ENCODE results near the gene SSUH2.

The SSUH2 gene

DNA sequence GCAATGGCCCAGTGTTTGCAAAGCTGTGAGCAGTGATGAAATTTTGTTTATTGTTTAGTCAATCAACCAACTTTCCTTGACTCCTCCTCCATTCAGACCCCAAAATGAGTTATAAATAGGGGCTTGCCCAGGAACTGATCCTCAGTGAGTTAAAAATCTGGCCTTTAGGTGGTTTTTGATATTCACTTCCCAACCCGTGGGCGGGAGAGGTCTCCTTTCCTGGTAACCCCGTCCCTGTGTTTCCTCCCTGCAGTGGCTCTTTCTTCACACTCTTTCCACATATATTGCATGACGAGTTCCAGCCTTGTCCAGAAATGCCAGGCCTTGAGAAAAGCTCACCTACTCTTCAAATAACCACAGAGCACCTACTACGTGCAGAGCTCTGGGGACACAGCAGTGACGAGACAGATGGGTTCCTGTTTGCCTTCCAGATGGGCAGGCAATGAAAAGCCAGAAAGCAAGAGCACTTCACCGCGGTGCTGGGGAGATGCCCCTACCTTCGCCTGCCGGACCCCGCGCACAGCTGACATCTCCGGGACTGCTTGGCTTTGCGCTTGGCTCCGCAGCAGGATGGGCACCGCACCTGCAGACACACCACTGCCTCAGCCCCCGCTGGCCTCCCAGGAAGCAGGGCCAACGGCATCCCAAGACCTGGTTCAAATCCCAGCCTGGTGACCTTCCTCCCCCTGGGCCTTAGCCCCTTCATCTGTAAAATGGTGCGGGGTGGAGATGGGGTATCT lies 17.2 kb downstream of the SSUH2 start:
- H3K27ac ChIP-seq = no peak overlapping the region
- H3K4me3 ChIP-seq = no peak overlapping the region
- no peaks in the 10 kb centered on the region for H3K36me3 ChIP-seq (ENCODE audit: insufficient read depth, low read length)
- H3K9ac ChIP-seq (ENCODE audit: insufficient read length) = no peak overlapping the region
- no peak for DNase-seq (ENCODE audit: low read depth, low spot score)
- no peak for TF ChIP-seq EZH2 (IDR thresholded peaks at IDR 0.05)
- no peak for TF ChIP-seq POLR2AphosphoS5 (IDR thresholded peaks at IDR 0.05; ENCODE audit: borderline replicate concordance, low read depth, low read length)
- no peak for TF ChIP-seq FOXP2 (optimal IDR thresholded peaks at IDR 0.05; ENCODE audit: control extremely low read depth, extremely low read length, insufficient read depth)
- H3K9me3 ChIP-seq (ENCODE audit: low read depth, low read length) = no peaks in the 10 kb centered on the region

DNA sequence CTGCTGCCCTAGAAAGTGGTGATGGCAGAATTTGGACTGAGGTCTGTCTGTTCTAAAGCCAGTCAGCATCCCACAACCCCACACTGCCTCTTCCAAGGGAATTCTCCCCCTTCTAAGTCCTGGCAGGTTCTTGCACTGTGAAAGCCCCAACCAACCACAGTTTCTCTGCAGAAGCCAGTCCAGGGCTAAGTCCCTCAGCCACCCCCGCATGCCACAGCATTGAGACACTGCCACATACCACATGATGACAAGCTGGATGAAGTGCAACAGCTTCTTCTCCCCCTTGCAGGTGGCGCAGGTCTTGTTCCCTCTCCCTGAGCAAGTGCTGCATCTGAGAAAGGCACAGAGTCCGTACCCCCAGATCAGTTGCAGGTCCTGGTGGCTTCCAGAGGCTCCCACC lies 18.6 kb downstream of the SSUH2 start:
- H3K4me3 ChIP-seq = no peak overlapping the region
- no peak overlapping the region for H3K27ac ChIP-seq
- no peaks in the 10 kb centered on the region for H3K9me3 ChIP-seq (ENCODE audit: low read depth, low read length)
- no peak overlapping the region for H3K9ac ChIP-seq (ENCODE audit: insufficient read length)
- H3K36me3 ChIP-seq (ENCODE audit: insufficient read depth, low read length) = no peaks in the 10 kb centered on the region
- TF ChIP-seq EZH2 (IDR thresholded peaks at IDR 0.05) = no peak
- no peak for TF ChIP-seq FOXP2 (optimal IDR thresholded peaks at IDR 0.05; ENCODE audit: control extremely low read depth, extremely low read length, insufficient read depth)
- no peak for TF ChIP-seq POLR2AphosphoS5 (IDR thresholded peaks at IDR 0.05; ENCODE audit: borderline replicate concordance, low read depth, low read length)
- no peak for DNase-seq (ENCODE audit: low read depth, low spot score)

GRCh38 chr3:8624612-8625011 lies 20.0 kb downstream of the SSUH2 start:
- Histone ChIP-seq H3K4me3 (no peak overlapping the region), H3K9me3 (ENCODE audit: low read depth, low read length) (no peaks in the 10 kb centered on the region), H3K36me3 (ENCODE audit: insufficient read depth, low read length) (no peaks in the 10 kb centered on the region), H3K9ac (ENCODE audit: insufficient read length) (no peak overlapping the region), H3K27ac (no peak overlapping the region)
- DNase-seq (ENCODE audit: low read depth, low spot score) = no peak
- no peak for TF ChIP-seq EZH2 (IDR thresholded peaks at IDR 0.05)
- no peak for TF ChIP-seq POLR2AphosphoS5 (IDR thresholded peaks at IDR 0.05; ENCODE audit: borderline replicate concordance, low read depth, low read length)
- no peak for TF ChIP-seq FOXP2 (optimal IDR thresholded peaks at IDR 0.05; ENCODE audit: control extremely low read depth, extremely low read length, insufficient read depth)

- H3K9me3 ChIP-seq (ENCODE audit: low read depth, low read length) = no peaks in the 10 kb centered on the region
- DNase-seq (ENCODE audit: low read depth, low spot score) = no peak
- H3K9ac ChIP-seq (ENCODE audit: insufficient read length) = no peak overlapping the region
- no peak overlapping the region for H3K4me3 ChIP-seq
- no peak overlapping the region for H3K27ac ChIP-seq
- TF ChIP-seq FOXP2 (optimal IDR thresholded peaks at IDR 0.05; ENCODE audit: control extremely low read depth, extremely low read length, insufficient read depth) (no peak), POLR2AphosphoS5 (IDR thresholded peaks at IDR 0.05; ENCODE audit: borderline replicate concordance, low read depth, low read length) (no peak), EZH2 (IDR thresholded peaks at IDR 0.05) (no peak)
- H3K36me3 ChIP-seq (ENCODE audit: insufficient read depth, low read length) = no peaks in the 10 kb centered on the region
These were observed 20.9 kb downstream of the SSUH2 start for GRCh38 chr3:8623741-8624140.

DNA sequence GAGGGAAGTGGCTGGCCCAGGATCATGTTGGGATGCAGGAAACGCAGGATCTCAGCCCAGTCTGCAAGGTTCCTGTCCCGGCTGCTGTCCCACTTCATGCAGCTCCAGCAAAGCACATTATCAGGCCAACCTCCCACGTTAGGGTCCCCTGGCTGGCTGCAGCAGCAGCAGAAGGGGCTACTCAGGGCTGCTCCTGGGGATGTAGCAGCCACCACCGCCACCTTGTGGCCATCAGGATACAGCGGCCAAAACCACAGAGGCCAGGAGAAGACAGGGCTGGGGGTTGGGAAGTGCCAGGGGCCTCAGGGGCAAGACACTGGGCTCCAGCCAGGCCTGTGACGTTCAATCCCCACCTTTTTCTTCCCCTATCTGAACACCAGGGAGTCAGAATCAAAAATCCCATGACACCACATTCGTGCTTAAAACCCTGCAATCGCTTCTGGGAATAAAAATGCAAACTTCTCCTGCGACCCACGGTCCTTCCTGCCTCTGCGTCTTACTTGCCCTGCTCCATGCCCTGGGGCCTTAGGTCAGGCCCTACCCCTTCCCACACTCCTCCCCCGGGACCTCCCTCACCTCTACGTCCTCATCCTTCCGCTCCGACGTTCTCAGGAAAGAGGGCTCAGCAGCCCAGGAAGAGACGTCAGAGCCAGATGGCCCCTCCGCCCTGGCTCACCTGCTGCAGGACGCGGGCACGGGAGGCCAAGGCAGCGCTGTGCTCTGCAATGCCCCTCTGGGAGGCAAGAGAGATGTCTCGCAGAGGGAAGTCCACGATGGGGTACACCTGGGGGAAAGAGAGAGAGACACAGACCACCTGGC lies 21.5 kb downstream of the SSUH2 start:
- Histone ChIP-seq H3K36me3 (ENCODE audit: insufficient read depth, low read length) (no peaks in the 10 kb centered on the region), H3K4me3 (no peak overlapping the region), H3K27ac (no peak overlapping the region), H3K9me3 (ENCODE audit: low read depth, low read length) (no peaks in the 10 kb centered on the region), H3K9ac (ENCODE audit: insufficient read length) (no peak overlapping the region)
- no peak for TF ChIP-seq POLR2AphosphoS5 (IDR thresholded peaks at IDR 0.05; ENCODE audit: borderline replicate concordance, low read depth, low read length)
- no peak for TF ChIP-seq EZH2 (IDR thresholded peaks at IDR 0.05)
- TF ChIP-seq FOXP2 (optimal IDR thresholded peaks at IDR 0.05; ENCODE audit: control extremely low read depth, extremely low read length, insufficient read depth) = no peak
- no peak for DNase-seq (ENCODE audit: low read depth, low spot score)

DNA sequence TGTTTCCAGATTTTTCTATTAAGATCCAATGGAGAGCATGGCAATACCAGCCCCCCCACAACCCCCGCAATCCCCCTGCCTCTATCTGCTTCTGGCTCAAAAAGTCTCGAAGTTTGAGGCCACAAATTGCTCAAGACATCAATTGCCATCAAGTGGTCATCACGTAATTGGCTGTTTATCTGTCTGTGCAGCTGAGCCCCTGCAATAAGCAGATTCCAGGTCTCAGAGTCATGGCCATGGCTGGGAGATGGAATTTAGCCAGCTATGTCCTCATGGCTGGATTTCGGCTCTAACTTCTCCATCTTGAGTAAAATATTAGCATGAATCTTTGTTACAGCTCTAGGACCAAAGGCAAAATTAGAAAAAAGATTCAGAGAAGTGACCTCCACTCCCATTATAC lies 22.7 kb downstream of the SSUH2 start:
- Histone ChIP-seq H3K4me3 (no peak overlapping the region), H3K9ac (ENCODE audit: insufficient read length) (no peak overlapping the region), H3K27ac (no peak overlapping the region), H3K9me3 (ENCODE audit: low read depth, low read length) (no peaks in the 10 kb centered on the region), H3K36me3 (ENCODE audit: insufficient read depth, low read length) (no peaks in the 10 kb centered on the region)
- TF ChIP-seq EZH2 (IDR thresholded peaks at IDR 0.05) (no peak), POLR2AphosphoS5 (IDR thresholded peaks at IDR 0.05; ENCODE audit: borderline replicate concordance, low read depth, low read length) (no peak), FOXP2 (optimal IDR thresholded peaks at IDR 0.05; ENCODE audit: control extremely low read depth, extremely low read length, insufficient read depth) (no peak)
- DNase-seq (ENCODE audit: low read depth, low spot score) = no peak

- DNase-seq (ENCODE audit: low read depth, low spot score) = no peak
- TF ChIP-seq EZH2 (IDR thresholded peaks at IDR 0.05) = no peak
- TF ChIP-seq FOXP2 (optimal IDR thresholded peaks at IDR 0.05; ENCODE audit: control extremely low read depth, extremely low read length, insufficient read depth) = no peak
- no peak for TF ChIP-seq POLR2AphosphoS5 (IDR thresholded peaks at IDR 0.05; ENCODE audit: borderline replicate concordance, low read depth, low read length)
- no peak overlapping the region for H3K9ac ChIP-seq (ENCODE audit: insufficient read length)
- H3K9me3 ChIP-seq (ENCODE audit: low read depth, low read length) = no peaks in the 10 kb centered on the region
- H3K4me3 ChIP-seq = no peak overlapping the region
- H3K27ac ChIP-seq = no peak overlapping the region
- H3K36me3 ChIP-seq (ENCODE audit: insufficient read depth, low read length) = no peaks in the 10 kb centered on the region
These were observed 23.5 kb downstream of the SSUH2 start for GRCh38 chr3:8621141-8621540.

- no peak for DNase-seq (ENCODE audit: low read depth, low spot score)
- Histone ChIP-seq H3K27ac (no peak overlapping the region), H3K36me3 (ENCODE audit: insufficient read depth, low read length) (no peaks in the 10 kb centered on the region), H3K4me3 (no peak overlapping the region), H3K9ac (ENCODE audit: insufficient read length) (no peak overlapping the region), H3K9me3 (ENCODE audit: low read depth, low read length) (no peaks in the 10 kb centered on the region)
- no peak for TF ChIP-seq EZH2 (IDR thresholded peaks at IDR 0.05)
- TF ChIP-seq POLR2AphosphoS5 (IDR thresholded peaks at IDR 0.05; ENCODE audit: borderline replicate concordance, low read depth, low read length) = no peak
- TF ChIP-seq FOXP2 (optimal IDR thresholded peaks at IDR 0.05; ENCODE audit: control extremely low read depth, extremely low read length, insufficient read depth) = no peak
These were observed 25.1 kb downstream of the SSUH2 start for GRCh38 chr3:8619548-8619947.
